NOMO-1 treated with dmso at 0.1 percent for 144 hours (cell line): ENCODE results near the gene HOXA13.

Source experiments
- DNase-seq: peaks from one replicate; lab custom pipeline; 2025; ENCODE audit not compliant: unreplicated experiment; lab: John Stamatoyannopoulos, UW

The HOXA13 gene

DNA sequence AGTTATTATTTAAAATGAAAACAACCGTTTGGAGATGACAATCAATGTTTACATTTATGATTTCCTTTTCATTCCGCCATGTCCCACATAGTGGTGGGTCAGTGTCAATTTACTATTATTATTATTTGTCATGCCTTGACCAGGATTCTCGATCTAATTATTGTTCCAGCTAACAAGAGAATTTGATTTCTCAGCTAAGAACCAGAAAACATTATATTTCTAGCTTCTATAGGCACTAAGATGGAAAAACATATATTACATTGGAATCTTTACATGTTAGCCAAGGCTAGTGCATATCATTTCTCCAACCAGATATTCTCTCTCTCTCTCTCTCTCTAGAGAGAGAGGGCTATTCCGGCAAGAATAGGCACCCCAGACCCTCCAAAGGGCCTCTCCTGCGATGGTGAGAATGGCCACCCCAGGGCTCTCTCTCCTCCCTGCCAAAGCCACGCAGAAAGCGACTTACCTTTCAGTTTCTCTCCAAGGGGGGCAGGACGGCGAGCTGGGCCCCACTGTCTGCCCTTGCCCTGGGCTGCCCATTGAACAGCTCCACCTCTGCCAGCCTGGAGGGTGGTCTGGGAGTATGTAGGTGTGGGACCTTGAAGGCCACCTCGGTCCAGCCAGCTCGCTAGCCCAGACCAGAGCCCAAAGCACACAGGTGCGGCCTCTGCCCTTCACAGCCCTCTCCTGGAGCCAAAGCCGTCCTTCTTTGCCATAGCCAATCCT lies 49.9 kb downstream of the HOXA13 start:
- no peak for DNase-seq

DNA sequence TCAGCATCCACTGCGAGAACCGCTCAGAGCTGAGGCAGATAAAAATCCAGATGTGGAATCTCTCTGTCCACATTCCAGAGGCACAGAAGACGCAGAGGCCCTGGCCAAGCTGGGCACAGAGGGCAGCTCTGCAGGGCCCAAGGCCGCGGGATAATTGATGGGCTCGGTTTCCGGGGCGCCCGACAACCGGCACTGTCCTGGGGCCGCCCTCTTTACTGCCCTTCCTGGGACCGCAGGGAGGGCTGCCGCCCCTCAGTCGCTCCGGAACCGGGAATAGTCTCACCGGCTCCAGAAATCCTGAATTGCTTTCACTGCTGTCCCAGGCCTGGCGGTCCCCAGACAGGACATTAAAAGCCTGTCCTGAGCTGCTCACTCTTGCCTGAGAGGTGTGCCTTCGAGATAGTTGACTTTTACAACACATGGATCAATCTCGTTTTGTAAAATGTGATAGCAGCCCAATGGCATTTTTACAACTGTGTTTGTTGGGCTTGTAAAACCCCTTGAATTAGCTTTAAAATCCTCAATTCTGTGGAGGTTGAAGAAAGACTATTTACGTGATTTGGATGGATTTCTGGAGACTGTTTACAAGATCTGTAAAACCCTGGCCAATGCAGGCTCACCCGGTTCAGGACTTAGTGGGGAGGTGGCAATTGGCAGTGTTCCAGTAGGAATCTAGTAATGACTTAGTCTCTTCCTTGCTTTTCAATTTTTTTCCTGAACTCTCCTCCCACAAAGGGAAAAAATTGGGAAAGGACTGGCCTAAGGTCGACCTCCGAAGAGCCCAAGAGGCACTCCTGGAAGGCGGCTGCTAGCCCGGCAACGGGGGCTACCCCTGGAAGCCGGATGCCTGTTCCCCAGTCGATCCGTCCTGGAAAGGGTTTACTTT lies 50.9 kb downstream of the HOXA13 start:
- DNase-seq: no peak

DNA sequence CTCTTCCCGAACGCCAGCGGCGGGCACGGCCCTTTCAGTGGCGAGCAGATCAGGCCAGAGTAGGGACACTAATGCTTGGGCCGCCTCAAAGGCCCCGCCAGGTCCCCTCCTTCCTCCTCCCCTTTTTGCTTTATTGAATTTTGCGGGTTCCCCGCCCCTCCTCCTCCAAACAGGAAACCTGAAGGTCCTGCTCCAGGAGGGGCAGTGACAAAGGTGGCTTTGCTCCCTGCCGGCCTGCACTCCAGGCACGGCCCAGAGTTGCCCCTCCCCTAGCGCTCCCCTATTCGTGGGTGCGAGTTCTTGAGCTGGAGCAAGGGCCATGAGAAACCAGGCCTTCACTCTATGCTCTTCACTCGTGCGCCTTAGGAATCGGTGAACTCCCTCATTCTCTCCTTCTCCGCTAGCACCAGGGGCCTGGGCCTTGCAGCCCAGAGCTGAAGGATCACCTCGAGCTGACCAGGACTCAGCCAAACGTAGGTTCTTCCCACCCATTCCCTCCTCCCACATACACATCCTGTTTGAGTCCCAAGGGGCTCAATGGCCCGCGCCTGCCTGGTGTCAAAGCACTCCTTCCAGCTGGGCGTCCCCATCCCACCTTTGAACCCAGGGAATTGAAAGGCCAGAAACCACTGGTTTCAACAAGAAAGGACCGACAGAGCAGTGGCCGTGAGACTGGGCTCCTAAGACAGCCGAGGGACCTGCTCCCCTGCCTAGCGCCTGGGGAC lies 51.7 kb downstream of the HOXA13 start:
- DNase-seq: no peak

DNA sequence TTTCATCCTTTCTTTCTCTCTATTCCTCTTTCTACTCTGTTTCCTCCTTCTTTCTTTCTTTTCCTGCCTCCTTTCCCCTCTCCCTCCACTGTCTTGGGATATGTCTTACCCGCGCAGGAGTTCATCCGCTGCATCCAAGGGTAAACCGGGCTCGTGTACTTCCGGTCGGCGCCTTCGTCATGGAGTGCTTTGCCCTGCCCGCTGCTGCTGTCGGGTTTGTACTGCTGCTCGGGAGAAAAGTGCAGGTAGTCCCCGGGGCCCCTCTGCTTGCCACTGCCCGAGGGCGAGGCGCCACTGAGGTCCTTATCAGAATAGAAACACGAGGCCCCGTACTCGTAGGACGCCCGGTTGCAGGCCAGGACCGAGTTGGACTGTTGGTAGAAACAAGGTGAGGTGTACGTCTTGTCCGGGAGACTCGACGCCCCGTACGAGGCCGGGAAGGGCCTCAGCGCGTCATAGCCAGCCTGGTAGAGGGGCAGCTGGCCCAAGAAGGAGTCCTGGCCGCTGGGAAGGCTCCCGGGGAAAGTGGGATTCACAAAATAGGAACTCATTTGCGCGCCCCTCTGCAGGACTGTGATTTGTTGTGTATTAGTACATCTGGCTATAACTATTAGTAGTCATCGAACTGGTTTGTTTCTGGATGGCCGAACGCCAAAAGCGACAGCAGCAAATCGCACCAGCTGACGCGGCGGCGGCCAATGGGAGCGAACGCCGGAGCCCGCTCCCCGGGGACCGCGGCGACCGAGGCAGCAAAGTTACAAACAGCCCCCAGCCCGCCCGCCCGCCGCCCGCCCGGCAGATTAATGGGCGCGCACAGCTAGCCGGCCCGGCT lies 52.5 kb downstream of the HOXA13 start, which contains the start of gene HOXA6:
Gene HOXA6, minus strand, starts transcription at position 576 of the 832 bp plus-strand sequence. Its CDS starts 25 bp downstream, at position 551.
- DNase-seq: no peak

DNA sequence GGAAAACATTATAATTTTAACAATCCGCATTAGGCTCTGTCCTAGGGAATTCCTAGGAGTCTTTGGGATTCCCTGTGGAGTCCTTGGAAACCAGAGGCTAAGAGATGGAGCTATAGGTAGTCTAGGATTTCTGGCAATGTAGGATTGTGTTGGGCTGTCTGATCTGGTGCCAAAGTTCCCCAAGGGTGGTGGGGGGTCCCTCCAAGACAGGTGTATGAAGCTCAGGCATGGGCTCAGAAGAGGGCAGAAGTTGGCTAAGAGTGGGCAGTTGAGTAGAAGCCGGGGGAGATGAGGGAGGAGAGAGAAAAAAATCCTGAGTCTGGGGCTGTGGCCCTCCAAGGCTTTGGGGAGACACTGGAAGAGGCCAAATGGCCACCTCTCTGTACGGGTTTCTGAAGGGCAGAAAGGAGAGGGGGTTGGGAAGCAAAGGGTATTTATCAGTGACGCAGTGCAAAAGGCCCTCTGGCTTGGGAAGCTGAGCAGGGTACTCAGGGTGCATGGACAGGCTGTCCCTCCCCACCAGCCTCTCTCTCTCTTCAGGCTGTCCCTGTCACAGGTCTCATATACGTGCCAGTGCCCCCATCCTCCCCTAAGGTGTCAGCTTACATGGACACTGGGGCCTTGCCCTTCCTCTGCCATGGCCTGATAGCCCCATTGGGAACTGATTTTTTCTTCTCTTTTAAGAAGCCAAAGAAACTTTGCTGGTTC lies 53.2 kb downstream of the HOXA13 start:
- DNase-seq: no peak

DNA sequence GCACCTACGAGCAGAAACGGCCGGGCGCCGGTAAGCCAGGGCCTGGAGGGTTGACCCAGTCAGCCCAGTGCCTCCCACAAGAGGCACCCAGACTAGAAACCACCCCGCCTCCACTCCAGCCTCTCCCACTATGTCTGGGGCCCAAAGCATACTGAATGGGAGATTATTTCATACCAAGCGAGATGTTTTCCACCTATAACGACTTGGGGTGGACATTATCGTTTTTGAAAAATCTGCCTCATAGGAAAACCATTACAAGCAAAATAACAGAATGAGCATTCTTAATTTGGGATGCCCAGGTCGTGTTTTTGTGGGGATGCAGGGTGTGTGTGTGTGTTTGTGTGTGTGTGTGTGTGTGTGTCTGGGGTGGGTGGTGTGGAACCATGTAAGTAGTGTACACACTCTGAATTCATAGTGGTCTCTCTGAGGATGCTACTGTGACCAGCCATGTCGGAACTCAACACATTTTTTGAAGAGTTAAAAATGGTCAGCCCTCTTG lies 53.9 kb downstream of the HOXA13 start:
- DNase-seq: no peak

DNA sequence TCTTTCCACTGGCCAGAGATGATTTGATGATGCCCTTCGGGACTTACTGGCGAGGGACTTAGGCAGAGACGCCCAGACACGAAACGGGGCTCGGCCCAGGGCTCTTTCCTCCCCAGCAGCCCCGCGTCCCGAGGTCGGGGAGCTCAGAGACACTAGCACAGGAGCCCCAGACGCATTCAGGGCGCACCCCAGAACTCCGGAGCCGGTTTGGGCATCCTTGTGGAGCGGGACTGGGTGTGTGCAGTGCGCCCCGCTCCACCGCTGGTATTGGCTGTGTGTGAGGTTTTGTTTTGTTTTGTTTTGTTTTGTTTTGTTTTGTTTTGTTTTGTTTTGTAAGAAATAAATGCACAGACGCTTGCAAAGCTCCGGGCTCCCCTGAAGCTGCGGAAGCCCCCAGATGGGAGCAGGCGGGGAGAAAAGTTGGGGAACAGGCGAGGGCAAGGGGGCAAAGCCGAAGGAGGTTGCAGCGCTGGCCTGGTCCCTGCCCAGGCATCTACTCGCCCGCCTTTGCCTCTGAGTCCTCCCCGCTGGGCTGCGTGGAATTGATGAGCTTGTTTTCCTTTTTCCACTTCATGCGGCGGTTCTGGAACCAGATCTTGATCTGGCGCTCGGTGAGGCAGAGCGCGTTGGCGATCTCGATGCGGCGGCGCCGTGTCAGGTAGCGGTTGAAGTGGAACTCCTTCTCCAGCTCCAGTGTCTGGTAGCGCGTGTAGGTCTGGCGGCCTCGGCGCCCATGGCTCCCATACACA lies 54.6 kb downstream of the HOXA13 start:
- no peak for DNase-seq

DNA sequence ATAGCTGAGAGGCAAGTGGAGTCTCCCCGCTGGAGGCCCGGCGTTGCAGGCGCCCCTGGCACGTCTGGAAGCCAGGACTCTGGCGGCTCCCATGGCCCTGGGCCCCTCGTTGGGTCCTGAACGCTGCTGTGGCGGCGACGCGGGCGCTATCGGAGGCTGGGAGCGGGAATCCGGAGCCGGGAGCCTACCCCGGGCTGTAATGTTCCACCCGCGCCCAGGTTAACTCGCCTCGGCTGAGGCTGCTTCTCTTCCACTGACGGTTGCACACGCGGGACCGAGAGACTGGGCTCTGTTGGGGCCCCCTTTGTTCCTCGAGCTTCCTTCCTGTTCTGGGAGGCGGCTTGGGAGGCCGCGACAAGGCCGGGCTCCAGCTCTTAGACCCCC lies 55.1 kb downstream of the HOXA13 start:
- DNase-seq: no peak
